IgD-negative memory B cell (primary cell): ENCODE data around the gene LIM2. TPM values are rescaled to one million over a fixed set of nuclear protein-coding genes. Genes with fewer than 3 reads are reported as not detected.
A peak's percentile ranks its signal among the peaks of the same experiment; 100 is the strongest.

Experiments used
- H3K27ac Mint-ChIP-seq, 3 donors: one replicate each; pipeline ENCODE4 v1.8.0; 2020 to 2022; ENCODE audit warnings: mild to moderate bottlenecking in 3 of 3, mixed read lengths in 3 of 3, moderate library complexity in 1 of 3
- H3K27me3 Mint-ChIP-seq: one replicate; pipeline ENCODE4 v1.8.0; 2021; ENCODE audit warnings: mixed read lengths
- H3K36me3 Mint-ChIP-seq: one replicate; pipeline ENCODE4 v1.8.0; 2020; ENCODE audit warnings: mild to moderate bottlenecking, mixed read lengths
- H3K4me1 Mint-ChIP-seq, 3 donors: one replicate each; pipeline ENCODE4 v1.8.0; 2020 to 2022; ENCODE audit warnings: mixed read lengths in 3 of 3, mild to moderate bottlenecking in 1 of 3
- H3K4me3 Mint-ChIP-seq, 4 donors: one replicate each; pipeline ENCODE4 v1.8.0; 2020 to 2022; ENCODE audit warnings: mild to moderate bottlenecking in 4 of 4, mixed read lengths in 4 of 4, moderate library complexity in 3 of 4
- H3K9me3 Mint-ChIP-seq, 3 donors: one replicate each; pipeline ENCODE4 v1.8.0; 2020 to 2021; ENCODE audit warnings: mixed read lengths in 3 of 3, mild to moderate bottlenecking in 1 of 3
- polyA plus RNA-seq: library from polyadenylated mRNA; unstranded; fragments of 300-500 nt; fragmentation: Illumina TruSeq; gene quantifications from one replicate; pipeline ENCODE4 v1.2.3, GENCODE V29; 2021

Gene LIM2
- polyA plus RNA-seq, 1 donor from 2014 or later, result 0.24 TPM

DNA sequence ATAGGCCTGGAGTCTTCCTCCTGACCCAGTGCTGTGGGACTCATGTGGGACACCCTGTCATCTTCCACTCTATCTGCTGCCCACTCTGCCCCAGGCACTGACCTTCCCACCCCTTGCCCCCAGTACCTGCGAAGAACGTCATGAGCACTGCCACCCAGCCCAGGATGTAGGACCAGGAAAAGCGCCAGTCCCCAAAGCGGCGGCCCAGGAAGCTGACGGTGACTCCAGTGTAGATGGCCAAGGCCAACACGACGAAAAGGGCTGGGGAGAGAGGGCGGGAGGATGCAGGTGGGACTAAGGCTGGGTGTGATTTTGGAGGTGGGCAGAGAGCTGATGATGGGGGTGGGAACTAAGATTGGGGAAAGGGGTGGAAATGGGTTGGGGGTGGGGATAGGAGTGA is 7.4 kb downstream of the LIM2 start:
- Mint-ChIP-seq H3K4me3 (no peak overlapping the region), H3K27me3 (no peaks in the 10 kb centered on the region), H3K4me1 (peaks cover 0 to under 1% (median 0%) of the 10 kb centered on the region in 3 donors), H3K27ac (no peak overlapping the region), H3K9me3 (peaks cover 0 to 1% (median 0%) of the 10 kb centered on the region in 3 donors), H3K36me3 (no peaks in the 10 kb centered on the region)

DNA sequence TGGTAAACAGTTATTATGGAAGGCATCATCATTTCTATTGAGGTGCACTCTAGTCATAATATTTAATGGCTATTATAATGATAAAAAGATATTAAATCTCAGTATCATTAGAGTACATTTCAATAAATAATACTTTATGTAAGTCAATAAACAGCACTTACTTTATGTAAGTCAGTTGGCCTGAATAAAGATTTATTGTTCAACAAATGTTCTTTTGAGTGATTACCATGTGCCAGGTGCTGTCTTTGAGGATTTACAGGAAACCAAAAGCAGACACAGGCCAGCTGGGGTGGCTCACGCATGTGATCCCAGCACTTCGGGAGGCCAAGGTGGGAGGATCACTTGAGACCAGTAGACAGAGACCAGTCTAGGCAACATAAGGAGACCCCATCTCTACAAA is 10.4 kb downstream of the LIM2 start:
- Mint-ChIP-seq H3K27me3 (no peaks in the 10 kb centered on the region), H3K36me3 (no peaks in the 10 kb centered on the region), H3K4me1 (peaks cover 0 to 5% (median 3%) of the 10 kb centered on the region in 3 donors), H3K4me3 (no peak overlapping the region), H3K27ac (no peak overlapping the region), H3K9me3 (peaks cover 0 to 1% (median 0%) of the 10 kb centered on the region in 3 donors)

DNA sequence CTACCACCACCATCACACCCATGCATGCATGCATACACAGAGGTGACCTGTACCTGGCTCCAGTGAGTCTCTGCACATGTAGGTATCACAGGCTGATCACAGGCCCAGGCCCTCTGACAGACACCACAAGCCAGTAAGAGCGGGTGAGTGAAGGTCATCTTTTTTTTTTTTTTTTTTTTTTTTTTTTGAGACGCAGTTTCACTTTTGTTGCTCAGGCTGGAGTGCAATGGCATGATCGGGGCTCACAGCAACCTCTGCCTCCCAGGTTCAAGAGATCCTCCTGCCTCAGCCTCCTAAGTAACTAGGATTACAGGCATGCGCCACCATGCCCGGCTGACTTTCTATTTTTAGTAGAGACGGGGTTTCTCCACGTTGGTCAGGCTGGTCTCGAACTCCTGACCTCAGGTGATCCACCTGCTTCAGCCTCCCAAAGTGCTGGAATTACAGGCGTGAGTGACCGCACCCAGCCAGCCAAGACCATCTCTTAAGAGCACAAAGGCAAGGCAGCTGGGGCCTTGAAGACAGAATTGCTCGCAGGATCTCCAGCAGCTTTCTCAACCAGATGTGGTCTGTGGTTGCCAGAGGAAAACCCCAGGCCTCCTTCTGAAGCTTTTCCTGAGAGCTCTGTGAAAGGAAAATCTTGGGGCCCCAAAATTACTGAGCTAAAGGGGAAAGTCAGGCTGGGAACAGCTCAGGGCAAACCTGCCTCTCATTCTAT is 12.1 kb downstream of the LIM2 start:
- H3K4me1 Mint-ChIP-seq, result peaks cover 0 to 5% (median 3%) of the 10 kb centered on the region in 3 donors
- no peaks in the 10 kb centered on the region for H3K9me3 Mint-ChIP-seq
- H3K27me3 Mint-ChIP-seq, result no peaks in the 10 kb centered on the region
- H3K27ac Mint-ChIP-seq, result no peak overlapping the region
- H3K4me3 Mint-ChIP-seq, result peak overlapping the region in 1 of 4 donors; percentile 2
- H3K36me3 Mint-ChIP-seq, result no peaks in the 10 kb centered on the region

DNA sequence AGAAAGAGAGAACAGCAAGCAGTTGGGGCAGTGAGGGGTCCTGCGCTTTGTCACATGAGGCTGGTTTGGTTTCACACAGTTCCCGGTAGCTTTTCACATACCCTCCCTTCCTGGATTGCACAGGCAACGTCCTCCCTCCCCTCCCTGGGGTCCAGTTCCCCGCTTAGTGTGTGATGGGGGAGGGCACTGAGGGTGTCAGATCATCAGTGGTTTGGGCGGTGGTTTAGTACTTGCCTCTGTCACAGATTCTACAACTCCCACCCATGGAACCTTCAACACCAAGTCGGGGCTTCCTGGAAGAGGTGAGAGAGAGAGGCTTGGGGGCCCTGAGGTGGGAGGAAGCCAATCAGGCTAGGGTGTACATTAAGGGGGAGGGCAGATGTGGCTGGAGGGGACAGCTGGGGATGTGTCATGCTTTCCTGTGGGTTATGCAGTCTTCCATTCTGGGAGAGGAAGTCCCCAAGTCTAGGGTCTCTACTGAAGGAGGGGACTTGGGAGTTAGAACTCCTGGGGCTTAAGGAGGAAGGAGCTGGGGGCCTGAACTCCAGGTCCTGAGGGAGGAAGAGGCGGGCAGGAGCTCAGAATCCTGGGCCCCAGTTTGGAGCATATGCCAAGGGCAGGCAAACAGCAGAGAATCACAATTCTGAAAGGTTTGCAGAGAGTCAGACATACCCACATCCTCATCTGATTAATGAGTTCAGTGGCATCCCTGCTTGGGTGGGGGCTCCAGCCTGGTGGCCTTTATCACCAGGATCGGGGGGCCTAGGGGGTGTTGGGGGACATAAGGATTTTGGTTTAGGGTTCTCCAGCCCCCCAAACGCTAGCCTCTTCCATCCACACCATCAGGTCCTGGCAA is 14.9 kb downstream of the LIM2 start, which contains the start of gene NKG7:
Gene NKG7, minus strand, starts transcription at position 6 of the 856 bp plus-strand sequence. CDS start 119 bp downstream, outside the sequence.
- peaks cover 0 to 8% (median 5%) of the 10 kb centered on the region in 3 donors for H3K4me1 Mint-ChIP-seq
- H3K9me3 Mint-ChIP-seq, result no peaks in the 10 kb centered on the region
- H3K27me3 Mint-ChIP-seq, result no peaks in the 10 kb centered on the region
- H3K4me3 Mint-ChIP-seq, result peak within 1 kb of the TSS in 3 of 4 donors; percentile 12 to 60 (median 54)
- no peaks in the 10 kb centered on the region for H3K36me3 Mint-ChIP-seq
- peak within 1 kb of the TSS in 2 of 3 donors; percentile 60 to 80 for H3K27ac Mint-ChIP-seq

DNA sequence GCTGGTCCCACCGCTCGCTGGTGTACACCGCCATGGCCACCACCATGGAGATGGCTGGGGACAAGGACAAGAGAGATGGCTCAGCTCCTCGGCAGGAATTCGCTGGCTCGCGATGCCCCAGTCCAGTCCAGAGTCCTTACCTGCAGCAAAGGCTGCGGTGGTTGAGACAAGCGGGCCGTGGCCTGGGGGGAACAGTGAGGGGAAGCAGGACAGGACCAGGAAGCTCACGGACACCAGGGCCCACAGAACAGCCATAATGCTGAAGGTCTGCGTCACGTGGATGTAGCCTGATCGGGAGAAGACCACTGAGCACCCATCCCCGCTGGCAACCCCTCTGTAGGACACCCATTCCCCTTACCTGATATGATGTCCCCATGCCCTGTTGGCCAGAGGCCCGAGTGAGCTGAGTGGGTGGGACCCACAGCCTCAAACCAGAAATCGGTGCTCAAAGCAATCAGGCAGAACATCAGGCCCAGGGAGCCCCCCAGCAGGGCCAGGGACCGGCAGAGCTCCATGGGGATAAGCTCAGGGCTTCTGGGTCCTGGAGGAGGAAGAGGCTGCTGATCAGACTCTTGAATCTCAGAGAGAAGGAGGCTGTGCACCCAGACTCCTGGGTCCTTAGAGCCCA is 15.6 kb downstream of the LIM2 start:
- Mint-ChIP-seq H3K27ac (peak overlapping the region in 1 of 3 donors; percentile 60), H3K27me3 (no peaks in the 10 kb centered on the region), H3K9me3 (no peaks in the 10 kb centered on the region), H3K4me3 (peak overlapping the region in 2 of 4 donors; percentile 12 to 18), H3K36me3 (no peaks in the 10 kb centered on the region), H3K4me1 (peaks cover 0 to 8% (median 5%) of the 10 kb centered on the region in 3 donors)

DNA sequence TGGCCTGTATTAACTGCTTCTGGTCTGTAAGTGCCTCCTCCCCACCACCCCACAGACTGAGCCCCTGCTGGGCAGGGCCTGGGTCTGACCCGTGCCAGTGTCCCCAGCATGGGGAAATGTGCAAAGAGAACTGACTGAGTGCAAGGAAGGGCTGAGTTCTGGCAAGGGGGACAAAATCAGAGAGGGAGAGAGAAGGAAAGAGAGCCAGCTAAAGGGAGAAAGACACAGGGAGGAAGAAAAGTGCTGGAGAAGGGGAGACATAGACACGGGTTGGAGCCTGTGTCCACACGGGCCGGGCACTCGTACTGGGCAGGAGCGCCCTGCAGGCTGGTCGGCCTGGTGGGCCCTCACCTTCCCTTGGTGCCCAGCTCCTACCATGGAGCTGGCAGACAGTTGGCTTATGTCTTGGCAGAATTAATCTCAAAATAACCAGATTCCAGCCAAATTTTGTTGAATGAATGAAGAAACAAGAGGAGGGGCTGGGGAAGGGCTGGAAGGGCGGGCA is 16.5 kb downstream of the LIM2 start:
- no peaks in the 10 kb centered on the region for H3K9me3 Mint-ChIP-seq
- peaks cover 0 to 8% (median 5%) of the 10 kb centered on the region in 3 donors for H3K4me1 Mint-ChIP-seq
- H3K36me3 Mint-ChIP-seq, result no peaks in the 10 kb centered on the region
- peak overlapping the region in 3 of 4 donors; percentile 12 to 55 (median 54) for H3K4me3 Mint-ChIP-seq
- no peaks in the 10 kb centered on the region for H3K27me3 Mint-ChIP-seq
- H3K27ac Mint-ChIP-seq, result peak overlapping the region in 1 of 3 donors; percentile 80

DNA sequence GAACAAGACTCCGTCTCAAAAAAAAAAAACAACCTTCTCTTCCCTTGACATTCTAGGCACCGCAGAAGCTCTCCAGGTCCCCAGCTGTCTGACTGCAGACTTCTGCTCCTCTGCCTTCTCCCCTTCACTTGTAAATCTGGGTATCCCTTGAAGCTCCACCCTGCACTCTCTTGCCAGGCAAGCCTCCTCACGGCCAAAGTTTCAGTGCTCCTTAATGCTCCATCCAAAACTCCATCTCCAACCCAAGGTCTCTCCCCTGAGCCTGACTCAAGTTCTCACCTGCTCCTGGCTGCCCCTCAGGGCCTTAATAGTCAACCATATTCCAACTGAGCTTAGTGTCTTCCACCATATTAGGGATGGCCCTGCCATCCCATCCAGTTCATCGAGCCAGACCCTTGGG is 17.5 kb downstream of the LIM2 start:
- Mint-ChIP-seq H3K9me3 (no peaks in the 10 kb centered on the region), H3K36me3 (no peaks in the 10 kb centered on the region), H3K4me3 (peak overlapping the region in 3 of 4 donors; percentile 70 to 81 (median 80)), H3K27ac (peak overlapping the region in 2 of 3 donors; percentile 7 to 71), H3K4me1 (peaks cover 6 to 10% (median 9%) of the 10 kb centered on the region in 3 donors), H3K27me3 (no peaks in the 10 kb centered on the region)

DNA sequence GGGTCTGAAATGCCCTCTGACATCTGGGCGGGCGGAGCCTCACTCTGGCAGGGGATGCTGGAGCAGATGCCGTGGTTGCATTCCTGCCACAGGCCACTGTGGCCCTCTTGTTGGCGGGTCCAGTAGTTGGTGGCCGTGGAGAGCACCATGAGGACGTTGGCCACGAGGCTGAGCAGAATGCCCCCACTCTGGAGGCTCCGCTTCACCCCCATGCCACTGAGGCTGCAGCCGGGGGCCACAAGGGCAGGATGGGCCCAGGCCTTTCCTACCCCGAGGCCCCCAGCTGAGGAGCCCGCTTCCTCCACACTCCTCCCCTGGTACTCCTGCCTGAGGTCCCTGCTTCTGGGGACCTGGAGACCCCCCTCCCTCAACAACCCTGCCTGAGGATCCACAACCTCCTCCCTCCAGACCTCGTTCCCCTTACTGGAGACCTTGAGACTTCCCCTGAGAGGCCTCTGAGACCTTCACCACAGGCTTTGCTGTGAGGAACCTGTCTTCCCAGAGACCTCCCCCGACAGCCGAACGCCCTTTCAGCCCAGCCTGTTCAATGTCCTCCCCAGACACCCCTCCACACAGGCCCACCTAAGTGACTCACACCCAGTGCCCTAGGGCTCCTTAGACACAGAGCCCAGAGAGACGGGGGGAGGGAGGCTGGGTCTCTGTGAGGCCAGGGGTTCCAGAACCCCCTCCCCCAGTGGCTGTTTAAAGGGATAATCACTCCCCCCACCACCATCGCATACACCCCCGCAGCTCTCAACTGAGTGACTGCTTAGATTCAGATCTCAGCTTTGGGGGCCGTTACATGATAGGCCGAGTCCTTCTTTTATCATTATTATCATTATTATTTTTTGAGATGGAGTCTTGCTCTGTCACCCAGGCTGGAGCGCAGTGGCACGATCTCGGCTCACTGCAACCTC is 19.1 kb downstream of the LIM2 start, which contains the start of gene CLDND2:
Gene CLDND2, minus strand, starts transcription at position 638 of the 917 bp plus-strand sequence. Its CDS starts 426 bp downstream, at position 212.
- no peaks in the 10 kb centered on the region for H3K27me3 Mint-ChIP-seq
- no peaks in the 10 kb centered on the region for H3K36me3 Mint-ChIP-seq
- peak within 1 kb of the TSS; percentile 89 to 97 (median 93) for H3K27ac Mint-ChIP-seq
- peak within 1 kb of the TSS; percentile 89 to 98 (median 96) for H3K4me3 Mint-ChIP-seq
- peaks cover 6 to 18% (median 18%) of the 10 kb centered on the region in 3 donors for H3K4me1 Mint-ChIP-seq
- no peaks in the 10 kb centered on the region for H3K9me3 Mint-ChIP-seq

DNA sequence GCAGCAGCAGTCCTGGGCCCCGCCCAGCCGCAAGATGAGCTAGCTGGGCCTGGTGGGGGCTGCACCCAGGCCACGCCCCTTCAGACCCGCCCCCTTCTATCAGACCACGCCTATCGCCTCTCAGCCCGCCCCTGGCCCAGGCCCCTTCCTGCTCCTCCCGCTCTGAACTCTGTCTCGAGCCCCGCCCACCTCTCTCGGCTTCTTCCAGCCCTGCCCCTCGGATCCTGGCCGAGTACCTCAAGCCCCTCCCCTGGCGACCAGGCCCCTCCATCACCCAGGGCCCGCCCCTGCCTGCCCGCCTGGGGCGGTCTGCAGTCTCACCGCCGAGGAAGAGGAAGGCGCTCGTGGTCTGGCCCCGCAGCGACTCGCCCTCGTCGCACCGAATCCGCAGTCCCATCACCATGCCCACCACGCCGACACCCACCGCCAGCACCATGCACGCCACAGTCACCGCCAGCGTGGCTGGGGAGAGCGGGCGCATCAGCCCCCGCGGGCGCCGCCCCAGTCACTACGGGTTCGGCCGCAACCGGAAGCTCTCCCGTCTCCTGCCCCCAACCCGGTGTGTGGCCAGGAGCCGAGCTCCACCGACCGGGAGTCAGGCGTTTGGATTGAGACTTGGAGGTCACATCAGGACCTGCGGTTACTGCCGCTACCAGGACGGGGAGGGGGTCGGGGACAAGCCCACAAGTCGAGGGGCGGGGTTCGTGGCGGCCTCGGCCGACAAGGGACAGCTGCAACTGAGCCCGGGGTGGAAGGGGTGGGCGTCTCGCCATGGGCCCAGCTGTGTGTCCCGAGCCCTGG is 20.0 kb downstream of the LIM2 start:
- Mint-ChIP-seq H3K4me3 (peak overlapping the region; percentile 89 to 98 (median 96)), H3K9me3 (no peaks in the 10 kb centered on the region), H3K27me3 (no peaks in the 10 kb centered on the region), H3K27ac (peak overlapping the region; percentile 89 to 98 (median 97)), H3K4me1 (peaks cover 6 to 23% (median 18%) of the 10 kb centered on the region in 3 donors), H3K36me3 (no peaks in the 10 kb centered on the region)

DNA sequence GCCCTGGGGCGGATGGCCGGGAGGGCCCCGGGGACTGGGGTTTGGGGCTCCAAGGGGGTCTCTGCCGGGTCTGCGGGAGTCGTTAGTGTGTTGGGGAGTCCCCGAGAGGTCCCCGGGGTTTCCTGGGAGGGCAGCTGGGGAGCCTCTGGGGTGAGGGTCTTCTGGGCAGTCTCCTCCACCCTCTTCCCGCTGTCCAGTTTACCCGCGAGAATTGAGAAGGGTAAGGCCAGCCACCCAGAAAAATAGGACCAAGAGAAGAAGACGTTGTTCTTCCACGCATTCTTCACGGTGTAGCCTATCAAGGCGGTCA is 20.6 kb downstream of the LIM2 start:
- peaks cover 6 to 24% (median 16%) of the 10 kb centered on the region in 3 donors for H3K4me1 Mint-ChIP-seq
- peak overlapping the region; percentile 89 to 98 (median 96) for H3K4me3 Mint-ChIP-seq
- H3K27me3 Mint-ChIP-seq, result no peaks in the 10 kb centered on the region
- H3K9me3 Mint-ChIP-seq, result no peaks in the 10 kb centered on the region
- no peaks in the 10 kb centered on the region for H3K36me3 Mint-ChIP-seq
- peak overlapping the region; percentile 89 to 98 (median 97) for H3K27ac Mint-ChIP-seq

DNA sequence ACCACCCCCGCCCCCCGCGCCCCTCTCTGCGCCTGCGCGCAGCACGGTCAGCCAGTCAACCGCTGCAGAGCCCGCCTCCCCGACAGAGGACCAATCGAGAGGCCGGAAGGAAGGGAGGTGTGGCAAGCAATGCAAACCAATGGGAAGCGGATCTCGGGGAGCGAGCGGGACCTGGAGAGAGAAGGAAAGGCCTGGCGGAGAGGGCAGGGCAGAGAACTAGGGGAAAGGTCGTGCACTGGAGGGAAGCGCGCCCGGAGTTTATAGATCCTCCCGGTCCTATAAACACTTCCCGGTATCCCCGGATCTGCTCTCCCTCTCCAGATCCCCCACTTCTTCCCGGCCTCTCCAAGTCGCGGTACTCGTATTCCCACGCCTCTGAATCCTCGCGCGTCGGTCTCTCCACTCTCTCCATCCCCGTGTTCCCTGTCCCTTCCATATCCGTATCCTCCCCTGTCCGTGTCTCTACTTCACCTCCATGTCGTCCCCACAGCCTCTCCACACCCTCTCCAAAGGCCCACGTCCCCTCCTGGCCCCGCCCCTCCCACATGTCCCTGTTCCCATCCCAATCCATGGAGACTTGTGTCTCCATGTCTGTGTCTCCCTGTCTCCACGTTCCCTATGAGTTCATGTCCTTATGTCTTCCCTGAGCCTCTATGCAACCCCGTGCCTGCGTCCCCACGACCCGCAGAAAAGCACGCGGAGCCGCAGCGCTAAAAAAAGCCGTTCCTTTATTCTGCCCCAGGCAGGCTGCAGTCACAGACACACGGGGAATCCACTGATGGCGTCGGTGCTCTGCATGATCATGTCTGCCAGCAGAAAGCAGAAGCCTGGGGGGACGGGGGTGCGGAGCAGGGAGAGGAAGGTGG is 21.2 kb downstream of the LIM2 start:
- H3K36me3 Mint-ChIP-seq, result no peaks in the 10 kb centered on the region
- H3K27me3 Mint-ChIP-seq, result no peaks in the 10 kb centered on the region
- H3K9me3 Mint-ChIP-seq, result no peaks in the 10 kb centered on the region
- peak overlapping the region; percentile 89 to 98 (median 97) for H3K27ac Mint-ChIP-seq
- H3K4me3 Mint-ChIP-seq, result peak overlapping the region; percentile 89 to 98 (median 96)
- peaks cover 6 to 24% (median 16%) of the 10 kb centered on the region in 3 donors for H3K4me1 Mint-ChIP-seq

DNA sequence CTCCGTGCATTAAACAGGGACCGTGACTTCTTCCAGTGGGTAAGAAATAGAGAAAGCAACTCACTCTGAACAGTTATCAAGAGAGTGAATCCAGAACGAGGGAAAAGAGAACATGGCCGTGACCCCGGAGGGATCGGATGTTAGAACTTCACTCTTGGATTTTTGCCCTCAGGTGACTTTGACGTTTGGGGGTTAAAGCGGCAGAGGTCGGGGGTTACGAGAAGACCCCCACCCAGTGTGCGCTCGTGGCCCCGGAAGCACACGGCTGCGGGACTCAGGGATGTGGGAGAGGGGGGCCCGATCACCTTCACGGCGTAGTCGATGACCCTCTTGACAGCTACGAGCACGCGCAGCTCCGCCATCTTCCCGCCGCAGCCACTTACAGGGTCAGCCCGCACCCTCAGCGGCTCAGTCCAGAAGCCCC is 21.8 kb downstream of the LIM2 start, which contains the start of gene ETFB:
Gene ETFB, minus strand, starts transcription at position 424 of the 424 bp plus-strand sequence. Its CDS starts 62 bp downstream, at position 362.
- H3K4me1 Mint-ChIP-seq, result peaks cover 6 to 24% (median 16%) of the 10 kb centered on the region in 3 donors
- peak within 1 kb of the TSS; percentile 89 to 98 (median 96) for H3K4me3 Mint-ChIP-seq
- no peaks in the 10 kb centered on the region for H3K36me3 Mint-ChIP-seq
- H3K27me3 Mint-ChIP-seq, result no peaks in the 10 kb centered on the region
- no peaks in the 10 kb centered on the region for H3K9me3 Mint-ChIP-seq
- peak within 1 kb of the TSS; percentile 89 to 98 (median 97) for H3K27ac Mint-ChIP-seq
